Mesendoderm (in vitro differentiated cells): ENCODE results near the gene SLCO6A1. TPM values are rescaled to one million over a fixed set of nuclear protein-coding genes. Genes with fewer than 3 reads are reported as not detected.

Source experiments
- DNase-seq: peaks from one replicate; pipeline ENCODE4 v3.0.0; 2013
- H2AK5ac ChIP-seq: 2 replicates; pipeline ENCODE4 v1.6.1; 2013; ENCODE audit warnings: low read length, inconsistent platforms
- H2BK120ac ChIP-seq: 2 replicates; pipeline ENCODE4 v1.6.1; 2013; ENCODE audit warnings: low read depth, mild to moderate bottlenecking, low read length, moderate library complexity, mixed read lengths
- H2BK15ac ChIP-seq: replicated peaks from 2 replicates; pipeline ENCODE4 v1.6.1; 2013; ENCODE audit warnings: low read depth, mild to moderate bottlenecking, moderate library complexity
- H2BK5ac ChIP-seq: 2 replicates; pipeline ENCODE4 v1.6.1; 2013; ENCODE audit warnings: low read length, inconsistent platforms
- H3K18ac ChIP-seq: 2 replicates; pipeline ENCODE4 v1.6.1; 2013; ENCODE audit warnings: mild to moderate bottlenecking, low read length, mixed read lengths
- H3K23ac ChIP-seq: one replicate; pipeline ENCODE4 v1.6.1; 2013; ENCODE audit warnings: low read length
- H3K27ac ChIP-seq: 2 replicates; pipeline ENCODE4 v1.5.1; 2013; ENCODE audit warnings: low read depth, mild to moderate bottlenecking, inconsistent platforms, low read length, moderate library complexity
- H3K27me3 ChIP-seq: 2 replicates; pipeline ENCODE4 v1.6.1; 2013; ENCODE audit warnings: low read length, control low read depth, mild to moderate bottlenecking, inconsistent platforms; ENCODE audit not compliant: insufficient read depth, poor library complexity
- H3K36me3 ChIP-seq: 2 replicates; pipeline ENCODE4 v1.6.1; 2013; ENCODE audit warnings: low read length, inconsistent platforms; ENCODE audit not compliant: control insufficient read depth, insufficient read depth
- H3K4ac ChIP-seq: one replicate; pipeline ENCODE4 v1.6.1; 2013; ENCODE audit warnings: low read depth, mild to moderate bottlenecking, low read length, moderate library complexity
- H3K4me1 ChIP-seq: 2 replicates; pipeline ENCODE4 v1.6.1; 2013; ENCODE audit warnings: low read depth, low read length, inconsistent platforms; ENCODE audit not compliant: control insufficient read depth
- H3K4me2 ChIP-seq: 2 replicates; pipeline ENCODE4 v1.6.1; 2013; ENCODE audit warnings: low read length
- H3K4me3 ChIP-seq: 2 replicates; pipeline ENCODE4 v1.5.1; 2013; ENCODE audit warnings: mild to moderate bottlenecking, low read length
- H3K56ac ChIP-seq: one replicate; pipeline ENCODE4 v1.6.1; 2013; ENCODE audit warnings: low read length
- H3K79me1 ChIP-seq: 2 replicates; pipeline ENCODE4 v1.6.1; 2013; ENCODE audit warnings: low read length, inconsistent platforms
- H3K79me2 ChIP-seq: 2 replicates; pipeline ENCODE4 v1.6.1; 2013; ENCODE audit warnings: mild to moderate bottlenecking, low read length; ENCODE audit not compliant: control insufficient read depth, insufficient read depth
- H3K9ac ChIP-seq: 2 replicates; pipeline ENCODE4 v1.6.1; 2013; ENCODE audit warnings: low read length, inconsistent platforms
- H4K5ac ChIP-seq: one replicate; pipeline ENCODE4 v1.6.1; 2013; ENCODE audit warnings: low read length
- H4K8ac ChIP-seq: one replicate; pipeline ENCODE4 v1.6.1; 2013; ENCODE audit warnings: low read depth, mild to moderate bottlenecking, control low read depth, low read length, moderate library complexity
- WGBS: extraction: QIAGEN DNeasy Blood & Tissue Kit; methylation state at CpG from one replicate; pipeline ENCODE4 v1.1.7; 2013; ENCODE audit warnings: low lambda C conversion rate, missing lambda C conversion rate; ENCODE audit not compliant: insufficient coverage; ENCODE audit errors: extremely low coverage; 5-methylcytosine and 5-hydroxymethylcytosine counted together
- polyA plus RNA-seq, 2 experiments: library from polyadenylated mRNA; stranded (reverse); fragments of 200-250 nt; gene quantifications; one replicate each; pipeline ENCODE4 v1.2.3, GENCODE V29; 2013

Gene SLCO6A1, protein sequence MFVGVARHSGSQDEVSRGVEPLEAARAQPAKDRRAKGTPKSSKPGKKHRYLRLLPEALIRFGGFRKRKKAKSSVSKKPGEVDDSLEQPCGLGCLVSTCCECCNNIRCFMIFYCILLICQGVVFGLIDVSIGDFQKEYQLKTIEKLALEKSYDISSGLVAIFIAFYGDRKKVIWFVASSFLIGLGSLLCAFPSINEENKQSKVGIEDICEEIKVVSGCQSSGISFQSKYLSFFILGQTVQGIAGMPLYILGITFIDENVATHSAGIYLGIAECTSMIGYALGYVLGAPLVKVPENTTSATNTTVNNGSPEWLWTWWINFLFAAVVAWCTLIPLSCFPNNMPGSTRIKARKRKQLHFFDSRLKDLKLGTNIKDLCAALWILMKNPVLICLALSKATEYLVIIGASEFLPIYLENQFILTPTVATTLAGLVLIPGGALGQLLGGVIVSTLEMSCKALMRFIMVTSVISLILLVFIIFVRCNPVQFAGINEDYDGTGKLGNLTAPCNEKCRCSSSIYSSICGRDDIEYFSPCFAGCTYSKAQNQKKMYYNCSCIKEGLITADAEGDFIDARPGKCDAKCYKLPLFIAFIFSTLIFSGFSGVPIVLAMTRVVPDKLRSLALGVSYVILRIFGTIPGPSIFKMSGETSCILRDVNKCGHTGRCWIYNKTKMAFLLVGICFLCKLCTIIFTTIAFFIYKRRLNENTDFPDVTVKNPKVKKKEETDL
- polyA plus RNA-seq (2013, experiment 1 of 2) = 0.06 TPM
- polyA plus RNA-seq (2013, experiment 2 of 2) = not detected

DNA sequence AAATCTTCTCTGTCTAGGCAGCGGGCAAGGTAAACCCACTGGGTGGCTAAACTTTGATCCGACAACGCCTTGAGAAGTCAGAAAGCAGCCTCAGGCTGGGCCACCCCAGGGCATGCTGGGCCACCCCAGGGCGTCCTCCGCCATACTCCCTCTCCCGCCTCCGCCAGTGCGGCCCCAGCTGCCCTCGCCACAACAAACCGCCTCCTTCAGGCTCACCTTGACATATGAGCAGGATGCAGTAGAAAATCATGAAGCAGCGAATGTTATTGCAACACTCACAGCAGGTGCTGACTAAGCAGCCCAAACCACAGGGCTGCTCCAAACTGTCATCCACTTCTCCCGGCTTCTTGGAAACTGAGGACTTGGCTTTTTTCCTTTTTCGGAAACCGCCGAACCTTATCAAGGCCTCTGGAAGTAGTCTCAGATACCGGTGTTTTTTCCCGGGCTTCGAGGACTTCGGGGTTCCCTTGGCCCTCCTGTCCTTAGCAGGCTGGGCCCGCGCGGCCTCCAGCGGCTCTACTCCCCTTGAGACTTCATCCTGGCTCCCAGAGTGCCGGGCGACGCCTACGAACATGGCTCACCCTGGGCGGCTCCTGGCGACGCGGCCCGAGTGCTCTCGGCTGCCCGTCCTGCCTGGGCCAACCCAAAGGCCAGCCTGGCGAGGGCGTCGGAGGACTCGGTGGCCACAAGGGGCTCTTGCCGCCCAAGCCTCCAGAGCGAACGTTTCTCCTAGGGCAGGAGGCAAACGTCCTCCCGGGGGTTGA, at the start of gene SLCO6A1:
TSS of gene SLCO6A1 (minus strand) at position 731 of the 764 bp plus-strand sequence. CDS start at position 574, 157 bp downstream.
- H4K8ac ChIP-seq = no peak within 1 kb of the TSS
- H3K4me3 ChIP-seq = no peak within 1 kb of the TSS
- no peak within 1 kb of the TSS for H3K4ac ChIP-seq
- no peak within 1 kb of the TSS for H3K56ac ChIP-seq
- H3K4me2 ChIP-seq = no peak within 1 kb of the TSS
- H3K18ac ChIP-seq = no peak within 1 kb of the TSS
- H4K5ac ChIP-seq = no peak within 1 kb of the TSS
- H2BK15ac ChIP-seq = no peak within 1 kb of the TSS
- no peak within 1 kb of the TSS for H2BK120ac ChIP-seq
- no peaks in the 10 kb centered on the region for H3K27me3 ChIP-seq
- no peak within 1 kb of the TSS for H2AK5ac ChIP-seq
- no peak within 1 kb of the TSS for H3K23ac ChIP-seq
- peak; percentile 1 for DNase-seq
- no peak within 1 kb of the TSS for H3K9ac ChIP-seq
- no peaks in the 10 kb centered on the region for H3K79me2 ChIP-seq
- no peaks in the 10 kb centered on the region for H3K36me3 ChIP-seq
- H3K4me1 ChIP-seq = no peaks in the 10 kb centered on the region
- WGBS = no CpG with 5 or more reads among the region's 43 CpGs
- H3K79me1 ChIP-seq = no peaks in the 10 kb centered on the region
- no peak within 1 kb of the TSS for H3K27ac ChIP-seq
- no peak within 1 kb of the TSS for H2BK5ac ChIP-seq

DNA sequence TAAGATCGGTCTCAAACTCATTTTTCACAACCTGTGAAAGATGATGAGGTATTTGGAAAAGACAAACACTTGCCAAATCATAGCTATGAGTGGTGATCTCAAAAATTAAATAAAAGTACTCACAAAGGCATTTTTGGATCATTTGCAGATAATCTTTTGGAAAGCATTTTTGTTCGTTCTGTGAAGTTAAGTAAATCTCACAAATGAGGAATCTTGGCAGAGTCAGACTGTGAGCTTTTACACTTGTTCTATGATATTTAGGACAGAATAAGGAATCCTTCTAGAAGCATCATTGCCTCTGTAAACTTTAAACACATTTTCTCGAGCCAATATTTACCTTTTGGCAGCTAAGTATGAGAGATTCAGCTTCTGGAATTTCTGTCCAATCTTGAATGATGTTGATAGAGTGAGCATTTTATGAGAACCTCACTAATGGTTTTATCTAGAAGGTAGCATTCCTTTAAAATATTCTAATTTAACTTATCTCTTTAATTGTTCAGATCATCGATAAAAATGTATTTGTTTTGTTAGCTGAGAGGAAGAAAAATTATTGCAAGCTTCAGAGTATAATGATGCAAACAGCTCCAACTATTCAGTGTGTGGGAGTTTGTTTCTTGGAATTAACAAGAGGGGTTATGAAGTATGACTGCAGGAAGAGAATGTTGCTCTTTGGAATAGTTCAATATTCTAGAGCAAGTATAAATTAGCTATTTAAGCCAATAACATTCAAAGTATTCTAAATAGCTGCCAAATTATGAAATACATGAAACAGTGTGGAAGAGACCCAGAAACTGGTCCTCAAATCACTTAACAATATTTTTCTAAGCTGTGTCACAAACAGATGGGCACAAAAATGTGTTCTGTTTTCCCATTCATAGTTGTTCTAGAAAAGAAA, 48.6 kb upstream of the SLCO6A1 start:
- Histone ChIP-seq H3K4me3 (no peak overlapping the region), H3K27me3 (no peaks in the 10 kb centered on the region)
- WGBS = no CpG with 5 or more reads among the region's 4 CpGs

DNA sequence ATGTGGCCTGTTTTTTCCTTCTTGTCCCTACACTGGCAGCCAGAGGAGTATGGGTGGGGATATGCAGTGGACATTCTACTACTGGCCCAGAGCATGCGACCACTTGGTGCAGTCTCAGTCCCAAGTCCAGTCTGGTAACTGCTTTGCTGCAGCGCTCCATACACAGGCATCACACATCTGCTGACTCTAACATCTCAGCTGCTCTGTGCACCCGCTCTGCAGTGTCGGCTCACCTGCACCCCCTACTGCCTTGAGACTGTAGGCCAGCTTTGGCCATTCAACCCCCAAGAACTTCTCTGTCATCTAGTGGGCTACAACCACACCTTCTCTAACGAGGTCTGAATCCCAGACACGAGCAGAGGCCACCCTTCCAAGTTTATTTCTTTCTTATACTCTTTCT, 46.4 kb upstream of the SLCO6A1 start:
- Histone ChIP-seq H3K56ac (no peak overlapping the region), H3K79me2 (no peaks in the 10 kb centered on the region), H2AK5ac (no peak overlapping the region), H3K23ac (no peak overlapping the region), H2BK120ac (no peak overlapping the region), H3K4me3 (no peak overlapping the region), H3K4ac (no peak overlapping the region), H3K4me1 (no peaks in the 10 kb centered on the region), H3K27me3 (no peaks in the 10 kb centered on the region), H3K9ac (no peak overlapping the region), H3K4me2 (no peak overlapping the region), H3K36me3 (no peaks in the 10 kb centered on the region), H3K27ac (no peak overlapping the region), H4K8ac (no peak overlapping the region), H2BK15ac (no peak overlapping the region), H2BK5ac (no peak overlapping the region), H4K5ac (no peak overlapping the region), H3K79me1 (no peaks in the 10 kb centered on the region), H3K18ac (no peak overlapping the region)
- peak; percentile 79 for DNase-seq
- WGBS = no CpG with 5 or more reads among the region's 6 CpGs

More for the DNA sequence above, 48.6 kb upstream of the SLCO6A1 start:
- Histone ChIP-seq H3K23ac (no peak overlapping the region), H3K27ac (no peak overlapping the region), H3K4me2 (no peak overlapping the region), H2BK120ac (no peak overlapping the region), H2BK15ac (no peak overlapping the region), H3K79me1 (no peaks in the 10 kb centered on the region), H4K8ac (no peak overlapping the region), H3K56ac (no peak overlapping the region), H2AK5ac (no peak overlapping the region), H3K9ac (no peak overlapping the region), H3K36me3 (no peaks in the 10 kb centered on the region), H3K18ac (no peak overlapping the region), H4K5ac (no peak overlapping the region), H3K4ac (no peak overlapping the region), H2BK5ac (no peak overlapping the region), H3K79me2 (no peaks in the 10 kb centered on the region), H3K4me1 (no peaks in the 10 kb centered on the region)
- no peak for DNase-seq

DNA sequence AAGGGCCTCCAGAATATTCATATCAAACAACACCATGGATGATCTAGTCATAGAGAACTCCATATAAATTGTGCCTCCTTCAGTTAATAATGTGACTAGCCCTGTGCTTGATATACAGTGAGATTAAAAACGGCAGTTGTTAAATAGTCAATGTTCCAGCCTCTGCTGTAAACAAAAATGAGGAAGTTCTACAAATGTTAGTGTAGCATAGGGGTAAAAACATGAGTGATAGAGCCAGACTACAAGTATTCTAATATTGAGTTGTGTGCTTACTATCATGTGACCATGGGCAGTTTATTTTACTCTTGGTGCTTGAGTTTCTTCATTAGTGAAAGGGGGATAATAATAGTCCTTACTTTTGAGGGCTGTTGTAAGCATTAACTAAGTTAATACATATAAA, 43.3 kb upstream of the SLCO6A1 start:
- no peak overlapping the region for H4K5ac ChIP-seq
- H3K4me3 ChIP-seq = no peak overlapping the region
- no peaks in the 10 kb centered on the region for H3K79me2 ChIP-seq
- H4K8ac ChIP-seq = no peak overlapping the region
- H2BK5ac ChIP-seq = no peak overlapping the region
- no peak overlapping the region for H3K18ac ChIP-seq
- no peak overlapping the region for H3K23ac ChIP-seq
- H2AK5ac ChIP-seq = no peak overlapping the region
- H3K4me2 ChIP-seq = no peak overlapping the region
- no peak overlapping the region for H2BK120ac ChIP-seq
- no peak overlapping the region for H3K56ac ChIP-seq
- H3K79me1 ChIP-seq = no peaks in the 10 kb centered on the region
- no peaks in the 10 kb centered on the region for H3K4me1 ChIP-seq
- H2BK15ac ChIP-seq = no peak overlapping the region
- WGBS = no CpG with 5 or more reads among the region's 1 CpG
- no peaks in the 10 kb centered on the region for H3K36me3 ChIP-seq
- H3K4ac ChIP-seq = no peak overlapping the region
- no peak overlapping the region for H3K27ac ChIP-seq
- no peak overlapping the region for H3K9ac ChIP-seq
- H3K27me3 ChIP-seq = no peaks in the 10 kb centered on the region
- no peak for DNase-seq

DNA sequence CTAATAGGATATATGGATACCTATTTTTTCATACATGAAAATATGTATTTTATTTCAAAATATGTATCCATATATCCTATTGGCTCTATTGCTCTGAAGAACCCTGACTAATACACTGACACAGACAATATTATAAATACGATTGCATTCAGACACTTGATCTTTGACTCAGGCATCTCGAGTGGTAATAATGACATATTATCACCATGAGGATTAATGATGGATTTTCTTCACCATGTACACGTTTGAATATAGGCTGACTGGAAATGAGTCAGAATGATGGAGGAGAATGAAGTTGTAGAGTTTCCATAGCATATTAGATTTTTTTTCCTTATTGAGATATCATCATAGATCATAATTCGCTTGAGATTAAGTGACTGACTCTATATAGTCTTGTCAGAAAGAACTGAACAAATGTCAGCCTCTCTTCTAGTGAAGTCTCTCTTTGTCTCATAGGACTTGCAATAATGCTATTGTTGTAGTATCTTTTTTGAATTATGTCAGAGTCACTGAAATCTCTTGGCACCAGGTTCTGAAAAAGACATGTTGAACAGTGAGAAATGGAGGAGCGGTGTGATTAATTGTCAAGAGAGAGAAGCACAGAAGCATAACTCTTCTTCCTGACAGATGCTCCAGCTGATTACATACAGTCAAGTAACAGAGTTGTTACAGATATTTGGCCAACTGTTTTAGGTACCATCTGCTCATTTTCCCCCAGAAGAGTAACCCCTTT, 41.4 kb upstream of the SLCO6A1 start:
- Histone ChIP-seq H3K79me1 (no peaks in the 10 kb centered on the region), H3K56ac (no peak overlapping the region), H2AK5ac (no peak overlapping the region), H3K4ac (no peak overlapping the region), H2BK5ac (no peak overlapping the region), H3K36me3 (no peaks in the 10 kb centered on the region), H3K9ac (no peak overlapping the region), H2BK120ac (no peak overlapping the region), H3K4me2 (no peak overlapping the region), H3K23ac (no peak overlapping the region), H4K8ac (no peak overlapping the region), H3K79me2 (no peaks in the 10 kb centered on the region), H3K4me3 (no peak overlapping the region), H3K27me3 (no peaks in the 10 kb centered on the region), H3K27ac (no peak overlapping the region), H3K4me1 (no peaks in the 10 kb centered on the region), H3K18ac (no peak overlapping the region), H2BK15ac (no peak overlapping the region), H4K5ac (no peak overlapping the region)
- WGBS = no CpG with 5 or more reads among the region's 5 CpGs
- no peak for DNase-seq
